Activated CD4-positive, alpha-beta T cell treated with anti-CD3 and anti-CD28 coated beads, Interleukin-2, amount 50 U/mL, for 1 hour (primary cell): ENCODE data around the gene PLOD1.
"Not testable (repeated sequence)": the region's sequence is repeated elsewhere in the genome, so short reads cannot be mapped to it uniquely, and the experiment has no call there.

Experiments used
- DNase-seq: peaks from one replicate; pipeline ENCODE4 v3.0.0-alpha.2; 2020

Gene PLOD1

DNA sequence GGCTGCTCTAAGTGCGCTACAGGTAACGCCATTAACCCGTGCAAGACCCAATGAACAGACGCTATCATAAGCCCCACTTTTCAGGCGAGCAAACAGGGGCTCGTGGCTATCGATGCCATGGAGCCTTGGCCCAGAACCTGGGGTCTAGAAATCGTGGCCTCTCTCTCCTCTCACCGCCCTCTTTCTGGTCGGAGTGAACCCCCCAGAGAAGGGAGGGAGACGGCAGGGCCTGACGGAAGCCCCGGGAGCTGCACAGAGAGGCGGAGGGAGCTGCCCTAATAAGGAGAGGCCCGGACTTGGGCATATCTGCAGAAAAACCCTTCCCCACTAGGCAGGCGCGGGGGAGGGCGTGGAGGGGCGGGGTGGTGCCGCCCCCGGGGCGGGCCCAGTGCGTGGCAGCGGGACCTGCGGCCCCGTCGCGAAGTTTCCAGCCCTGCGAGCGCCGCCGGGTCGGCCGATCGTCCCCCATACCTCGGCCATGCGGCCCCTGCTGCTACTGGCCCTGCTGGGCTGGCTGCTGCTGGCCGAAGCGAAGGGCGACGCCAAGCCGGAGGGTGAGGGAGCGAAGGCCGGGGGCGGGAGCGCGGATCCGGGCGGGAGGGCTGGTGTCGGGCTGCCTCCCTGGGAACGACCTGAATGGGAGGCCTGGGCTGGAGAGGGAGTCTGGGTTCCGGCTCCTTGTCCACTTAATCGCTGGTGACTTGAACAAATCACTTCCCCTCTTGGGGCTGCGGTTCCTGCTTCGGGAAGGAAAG, at the start of gene PLOD1:
Gene PLOD1, plus strand, starts transcription at position 416 of the 755 bp plus-strand sequence. Its CDS starts 63 bp downstream, at position 479.
- DNase-seq, result peak; percentile 84

DNA sequence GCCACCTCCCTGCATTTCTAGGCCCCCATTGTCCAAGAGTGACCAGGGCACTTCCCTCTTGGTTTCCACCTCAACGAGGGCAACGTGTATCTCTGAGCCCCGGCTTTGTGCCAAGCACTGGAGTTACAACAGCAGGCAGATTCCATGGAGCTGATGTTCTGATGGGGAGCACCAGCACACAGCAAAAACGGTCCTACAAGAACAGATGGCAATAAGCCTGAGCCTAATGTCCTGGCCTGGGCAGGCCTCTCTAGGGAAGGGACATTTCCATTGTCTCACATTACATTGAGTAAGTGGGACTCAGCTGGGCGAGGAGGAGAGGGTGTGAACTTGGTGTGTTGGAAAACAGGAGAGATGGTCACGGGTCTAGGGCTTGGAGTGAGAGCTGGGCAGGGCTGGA, 48.6 kb upstream of the PLOD1 start:
- no peak for DNase-seq

DNA sequence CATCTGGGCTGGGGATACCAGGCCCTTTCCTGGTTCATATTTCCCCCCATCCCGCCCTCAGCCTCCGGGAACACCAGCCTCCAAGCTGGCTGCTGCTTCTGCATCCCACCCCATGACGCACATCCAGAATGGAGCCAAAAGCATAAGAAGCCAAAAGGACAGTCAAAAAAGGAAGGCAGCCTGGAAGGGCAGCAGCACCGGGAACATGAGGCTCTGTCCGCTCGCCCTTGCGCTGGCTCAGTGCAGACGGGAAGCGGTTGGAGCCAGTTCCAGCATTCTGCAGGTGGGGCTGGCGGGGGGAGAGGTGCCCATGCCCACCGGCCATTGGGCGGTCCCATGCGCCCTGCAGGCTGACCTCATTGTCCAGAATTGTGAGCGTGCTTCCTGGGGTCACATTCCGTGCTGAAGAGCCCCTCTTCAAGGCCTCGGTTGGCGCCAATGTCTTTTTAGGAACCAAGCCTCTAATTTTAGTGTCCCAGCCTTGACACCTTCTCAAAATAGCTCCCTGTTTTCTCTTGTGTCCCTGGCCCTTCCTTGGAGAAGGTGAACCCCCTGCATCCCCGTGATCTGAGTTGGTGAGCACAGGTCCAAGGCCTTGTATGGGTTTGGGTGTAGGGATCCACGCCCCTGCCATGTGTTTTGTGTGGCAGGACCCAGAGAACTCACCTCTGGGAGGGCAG, 47.4 kb upstream of the PLOD1 start:
- DNase-seq, result no peak

- DNase-seq, result no peak
These were observed 46.9 kb upstream of the PLOD1 start for GRCh38 chr1:11887666-11888007.

- DNase-seq, result no peak
These were observed 46.2 kb upstream of the PLOD1 start for GRCh38 chr1:11888206-11888876.

DNA sequence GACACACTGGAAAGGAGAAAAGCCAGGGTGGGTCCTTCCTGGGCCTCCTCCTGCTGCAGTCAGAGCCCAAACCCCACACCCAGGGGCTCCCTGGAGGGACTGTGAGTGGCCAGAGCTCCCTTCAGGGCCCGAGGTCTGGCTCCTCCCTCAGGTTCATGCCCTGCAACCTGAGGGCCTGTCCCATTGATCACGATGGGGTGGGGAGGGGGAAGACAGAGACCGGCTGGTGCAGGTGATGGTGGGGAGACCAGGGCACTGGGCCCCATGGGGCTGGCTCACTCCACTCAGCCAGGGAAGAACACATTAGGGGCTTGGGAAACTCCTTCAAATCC, 45.7 kb upstream of the PLOD1 start:
- no peak for DNase-seq

- no peak for DNase-seq
These were observed 42.9 kb upstream of the PLOD1 start for GRCh38 chr1:11891433-11892186.

GRCh38 chr1:11893907-11894251, 40.6 kb upstream of the PLOD1 start:
- DNase-seq, result peak; percentile 70

- not testable (repeated sequence) for DNase-seq
These were observed 40.0 kb upstream of the PLOD1 start for GRCh38 chr1:11894501-11894900.

- no peak for DNase-seq
These were observed 36.3 kb upstream of the PLOD1 start for GRCh38 chr1:11898086-11898785.

DNA sequence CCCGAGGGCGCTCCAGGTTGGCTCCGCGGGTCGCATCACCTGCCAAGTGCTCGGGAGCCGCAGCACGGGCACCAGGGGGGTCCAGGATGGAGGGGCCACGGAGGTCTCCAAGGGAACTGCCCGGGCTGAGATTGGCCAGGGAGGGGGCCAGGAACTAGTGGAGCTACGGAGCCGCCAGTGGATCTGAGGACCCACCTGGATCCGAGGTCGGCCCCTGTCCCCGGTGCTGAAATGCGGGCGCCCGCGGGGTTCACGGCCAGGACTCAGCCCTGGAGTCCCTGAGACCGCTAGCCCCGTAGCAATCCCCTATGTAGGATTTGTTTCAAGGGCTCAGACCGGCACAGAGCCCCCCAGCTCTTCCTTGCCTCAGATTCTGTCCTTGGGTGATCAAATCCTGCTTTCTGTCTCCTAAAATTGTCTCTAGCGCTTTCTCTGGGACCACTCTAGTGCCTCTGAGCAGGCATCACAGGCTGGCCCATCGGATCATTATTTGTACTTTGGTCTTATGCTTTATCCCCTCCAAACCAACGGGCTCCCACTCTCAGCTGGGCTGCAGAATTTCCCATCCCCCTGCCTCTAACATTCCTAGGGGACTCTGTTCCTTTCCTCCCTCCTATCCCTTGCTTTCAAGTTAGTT, 35.6 kb upstream of the PLOD1 start:
- no peak for DNase-seq

- DNase-seq, result not testable (repeated sequence)
These were observed 33.1 kb upstream of the PLOD1 start for GRCh38 chr1:11901446-11901845.

GRCh38 chr1:11903210-11903609, 31.3 kb upstream of the PLOD1 start:
- no peak for DNase-seq

DNA sequence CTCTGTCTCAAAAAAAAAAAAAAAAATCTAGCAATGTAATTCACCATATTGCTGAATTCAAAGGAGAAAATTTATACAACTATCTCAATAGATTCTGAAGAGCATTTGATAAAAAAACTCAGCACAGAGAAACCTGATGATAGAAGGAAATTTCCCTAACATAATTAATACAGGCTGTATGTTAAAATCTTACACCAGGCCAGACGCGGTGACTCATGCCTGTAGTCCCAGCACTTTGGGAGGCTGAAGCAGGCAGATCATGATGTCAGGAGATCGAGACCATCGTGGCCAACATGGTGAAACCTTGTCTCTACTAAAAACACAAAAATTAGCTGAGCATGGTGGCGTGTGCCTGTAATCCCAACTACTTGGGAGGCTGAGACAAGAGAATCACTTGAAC, 30.4 kb upstream of the PLOD1 start:
- not testable (repeated sequence) for DNase-seq

GRCh38 chr1:11904978-11905377, 29.5 kb upstream of the PLOD1 start:
- no peak for DNase-seq

- DNase-seq, result no peak
These were observed 27.6 kb upstream of the PLOD1 start for GRCh38 chr1:11906870-11907269.

GRCh38 chr1:11907275-11908094, 27.0 kb upstream of the PLOD1 start:
- DNase-seq, result peak; percentile 87

DNA sequence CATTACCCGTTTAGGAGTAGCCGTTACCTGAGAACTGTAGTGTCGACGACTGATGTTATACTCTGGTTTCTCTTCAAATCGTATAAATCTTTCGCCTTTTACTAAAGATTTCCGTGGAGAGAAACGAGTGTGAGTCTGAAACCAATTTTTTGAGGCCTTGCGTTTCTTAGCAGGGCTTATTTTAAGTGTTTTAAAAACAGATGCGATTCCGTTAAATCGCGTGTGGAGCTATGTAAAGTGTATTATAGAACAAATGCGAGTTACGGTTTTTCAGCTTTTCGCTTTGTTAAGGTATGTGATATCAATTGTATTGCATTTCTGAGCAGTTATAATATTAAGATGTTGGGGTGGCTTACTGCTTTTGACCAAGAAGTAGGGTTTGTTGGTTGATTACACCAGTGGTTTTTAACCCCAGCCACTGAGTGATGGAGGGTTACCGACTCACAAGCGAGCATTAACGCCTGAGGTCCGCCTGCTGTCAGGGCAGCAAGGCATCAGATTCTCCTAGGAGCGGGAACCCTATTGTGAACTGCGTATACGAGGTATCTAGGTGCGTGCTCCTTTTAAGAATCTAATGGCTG, 26.3 kb upstream of the PLOD1 start:
- DNase-seq, result peak; percentile 48

DNA sequence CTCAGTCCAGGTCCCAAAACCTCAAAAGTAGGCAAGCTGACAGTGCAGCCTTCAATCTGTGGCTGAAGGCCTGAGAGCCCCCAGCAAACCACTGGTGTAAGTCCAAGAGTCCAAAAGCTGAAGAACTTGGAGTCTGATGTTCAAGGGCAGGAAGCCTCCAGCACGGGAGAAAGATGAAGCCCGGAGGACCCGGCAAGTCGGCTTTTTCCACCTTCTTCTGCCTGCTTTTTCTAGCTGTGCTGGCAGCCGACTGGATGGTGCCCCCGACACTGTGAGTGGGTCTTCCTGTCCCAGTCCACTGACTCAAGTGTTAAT, 23.6 kb upstream of the PLOD1 start:
- DNase-seq, result not testable (repeated sequence)

GRCh38 chr1:11912000-11912399, 22.5 kb upstream of the PLOD1 start:
- no peak for DNase-seq
